Heart right ventricle (tissue), 16 donors: ENCODE measurements around the gene CCT7. TPM values are rescaled to one million over a fixed set of nuclear protein-coding genes. Genes with fewer than 3 reads are reported as not detected.

Experiments
- ATAC-seq, 8 donors: fragments of 200-7000 bp; cut with Tn5 transposase; one replicate each; pipeline ENCODE4 v1.9.1; 2020; ENCODE audit warnings: mild to moderate bottlenecking in 8 of 8, moderate library complexity in 8 of 8, moderate number of reproducible peaks in 1 of 8
- DNase-seq, 2 donors: peaks; one replicate each; pipeline ENCODE4 v3.0.0-alpha.2; 2020
- H3K27ac ChIP-seq, 10 donors: fragments of 200-600 bp; sonication (generic) in 2 of 10; one replicate each; pipeline versions ENCODE4 v1.5.0 to v1.8.0; 2020 to 2022; ENCODE audit warnings: mild to moderate bottlenecking in 3 of 10
- H3K27me3 ChIP-seq, 7 donors: fragments of 200-600 bp; one replicate each; pipeline ENCODE4 v1.8.0; 2021 to 2022; ENCODE audit warnings: mild to moderate bottlenecking in 2 of 7
- H3K36me3 ChIP-seq, 9 donors: fragments of 200-600 bp; sonication (generic) in 1 of 9; one replicate each; pipeline versions ENCODE4 v1.5.0 to v1.8.0; 2020 to 2022; ENCODE audit warnings: mild to moderate bottlenecking in 2 of 9
- H3K4me1 ChIP-seq, 9 donors: fragments of 200-600 bp; sonication (generic) in 1 of 9; one replicate each; pipeline versions ENCODE4 v1.5.0 to v1.8.0; 2020 to 2022; ENCODE audit warnings: mild to moderate bottlenecking in 4 of 9
- H3K4me3 ChIP-seq, 10 donors: fragments of 200-600 bp; sonication (generic) in 2 of 10; one replicate each; pipeline versions ENCODE4 v1.5.0 to v1.8.0; 2020 to 2022; ENCODE audit warnings: mild to moderate bottlenecking in 7 of 10, moderate library complexity in 2 of 10
- H3K9me3 ChIP-seq, 11 donors: fragments of 200-600 bp in 10 of 11; sonication (generic) in 2 of 11; one replicate each; pipeline versions ENCODE4 v1.5.0 to v1.8.0; 2013 to 2022; ENCODE audit warnings: mild to moderate bottlenecking in 2 of 11, control low read depth in 1 of 11, moderate library complexity in 1 of 11
- WGBS, 2 donors: extraction: QIAGEN DNeasy Blood & Tissue Kit; methylation state at CpG; one replicate each; pipeline ENCODE4 v1.1.7; 2013; ENCODE audit warnings: inconsistent platforms in 1 of 2; 5-methylcytosine and 5-hydroxymethylcytosine counted together
- intact Hi-C, 10 donors: fragments of 100-400 bp; cut with DNase I; formaldehyde crosslinking; loops; one replicate each; pipeline versions ENCODE4 v1.11.1 to v1.14.2; 2022
- polyA plus RNA-seq, 2 donors: library from polyadenylated mRNA; stranded (reverse); fragments of 200-250 nt; gene quantifications; one replicate each; pipeline ENCODE4 v1.2.3, GENCODE V29; 2013
- total RNA-seq, 10 donors: library from RNA; stranded (reverse); fragmentation: NEBNext Ultra II Directional in 3 of 10; extraction: Animal tissue kit (Norgen Biotek cat#: 25700) in 3 of 10; gene quantifications; one replicate each; pipeline versions ENCODE4 v1.2.1 to v1.2.4, GENCODE V29; 2021 to 2023
- TF ChIP-seq, protein P1 (sequence below), 9 donors: fragments of 200-600 bp; sonication (generic) in 2 of 9; IDR thresholded peaks; one replicate each; pipeline versions ENCODE4 v1.5.0 to v1.8.0; 2021 to 2022; ENCODE audit warnings: antibody characterized with exemption in 9 of 9, mild to moderate bottlenecking in 5 of 9, moderate library complexity in 1 of 9
- donor health status: Arrhythmogenic right ventricular cardiomyopathy.
- donor health status: ischemic (EF 13 %, LVEDD 7.1; RV severe dilation, severe dysfunction).
- donor health status: healthy with polysubstance abuse.
- donor health status: DM: no; HTN: yes; CAD: no.
- donor health status: DM: no; HTN: no; CAD: no.
- donor health status: ischemic (EF 25% LVEDD 6.9; RV normal size, moderate dysfunction).
- donor health status: ischemic (EF 25% LVEDD 5.7; RV mildly dilated, moderate dysfunction).
- donor health status: healthy.
- donor health status: DM: yes; HTN: yes; CAD: no.
- donor health status: Ischemic cardiomyopathy.
- donor health status: ischemic (EF 35%, LVEDD 5.7; RV mildly dilated, moderate dysfunction).
- donor health status: nonischemic (EF 11% LVEDD 7.7; RV severe dilation, severe dysfunction).
- donor health status: DM: yes; HTN: yes; CAD: no.
- donor health status: PGD.
- donor health status: ischemic (EF 29% LVEDD 5.4; RV normal size, mild dysfunction).
- donor health status: nonischemic (EF 23%, LVEDD 6.1; RV moderate dilation, normal function).

The CCT7 gene
- total and polyA plus RNA-seq, 12 donors, result 162 to 332 (median 180) TPM

- H3K36me3 ChIP-seq, result peaks cover 5 to 64% (median 50%) of the 10 kb centered on the region in 9 donors
- H3K27ac ChIP-seq, result no peak overlapping the region
- H3K27me3 ChIP-seq, result no peaks in the 10 kb centered on the region
- H3K4me1 ChIP-seq, result peaks cover 0 to 5% (median 0%) of the 10 kb centered on the region in 9 donors
- ATAC-seq, result no peak
- no peak for DNase-seq
- 90 to 98% methylated on average over 3 of the region's 3 CpGs for WGBS, 2 donors
- H3K9me3 ChIP-seq, result no peaks in the 10 kb centered on the region
- no peak overlapping the region for H3K4me3 ChIP-seq
- intact Hi-C loops, result no loop called here
- TF ChIP-seq, protein P1, sequence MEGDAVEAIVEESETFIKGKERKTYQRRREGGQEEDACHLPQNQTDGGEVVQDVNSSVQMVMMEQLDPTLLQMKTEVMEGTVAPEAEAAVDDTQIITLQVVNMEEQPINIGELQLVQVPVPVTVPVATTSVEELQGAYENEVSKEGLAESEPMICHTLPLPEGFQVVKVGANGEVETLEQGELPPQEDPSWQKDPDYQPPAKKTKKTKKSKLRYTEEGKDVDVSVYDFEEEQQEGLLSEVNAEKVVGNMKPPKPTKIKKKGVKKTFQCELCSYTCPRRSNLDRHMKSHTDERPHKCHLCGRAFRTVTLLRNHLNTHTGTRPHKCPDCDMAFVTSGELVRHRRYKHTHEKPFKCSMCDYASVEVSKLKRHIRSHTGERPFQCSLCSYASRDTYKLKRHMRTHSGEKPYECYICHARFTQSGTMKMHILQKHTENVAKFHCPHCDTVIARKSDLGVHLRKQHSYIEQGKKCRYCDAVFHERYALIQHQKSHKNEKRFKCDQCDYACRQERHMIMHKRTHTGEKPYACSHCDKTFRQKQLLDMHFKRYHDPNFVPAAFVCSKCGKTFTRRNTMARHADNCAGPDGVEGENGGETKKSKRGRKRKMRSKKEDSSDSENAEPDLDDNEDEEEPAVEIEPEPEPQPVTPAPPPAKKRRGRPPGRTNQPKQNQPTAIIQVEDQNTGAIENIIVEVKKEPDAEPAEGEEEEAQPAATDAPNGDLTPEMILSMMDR (IDR thresholded peaks at IDR 0.05), result no peak
Measured at GRCh38 chr2:73253901-73254300, 19.8 kb downstream of the CCT7 start.

DNA sequence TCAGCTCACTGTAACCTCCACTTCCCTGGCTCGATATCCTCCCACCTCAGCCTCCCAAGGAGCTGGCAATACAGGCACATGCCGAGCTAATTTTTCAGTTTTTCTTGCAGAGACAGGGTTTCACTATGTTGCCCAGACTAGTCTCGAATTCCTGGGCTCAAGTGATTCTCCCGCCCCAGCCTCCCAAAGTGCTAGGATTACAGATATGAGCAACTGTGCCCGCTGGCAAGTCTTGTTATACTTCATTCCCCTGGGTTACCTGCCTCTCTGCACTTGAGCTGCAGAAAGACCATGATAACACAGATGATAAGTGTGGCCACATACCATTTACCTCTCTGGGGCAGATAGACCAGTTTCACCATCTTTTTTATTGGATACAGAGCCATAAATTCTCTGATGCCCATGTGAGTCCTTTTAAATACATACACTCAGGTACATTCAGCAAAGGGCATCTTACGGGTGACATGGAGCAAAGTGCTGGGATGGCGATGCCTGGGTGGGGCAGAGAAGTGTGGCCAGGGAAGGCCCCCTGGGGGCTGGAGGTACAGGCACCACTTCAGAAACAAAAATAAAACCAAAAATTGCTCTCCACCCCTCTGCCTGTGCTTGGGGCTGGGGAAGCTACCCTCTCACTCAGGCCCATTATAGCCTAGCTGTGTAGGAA is 20.4 kb downstream of the CCT7 start:
- ATAC-seq, result no peak
- intact Hi-C loops, result no loop called here
- DNase-seq, result no peak
- Histone ChIP-seq H3K4me3 (no peak overlapping the region), H3K9me3 (no peaks in the 10 kb centered on the region), H3K27me3 (no peaks in the 10 kb centered on the region), H3K36me3 (peaks cover 5 to 58% (median 44%) of the 10 kb centered on the region in 9 donors), H3K4me1 (peaks cover 0 to 5% (median 0%) of the 10 kb centered on the region in 9 donors), H3K27ac (no peak overlapping the region)
- TF ChIP-seq, protein P1 (IDR thresholded peaks at IDR 0.05), result no peak
- WGBS, 2 donors, result 92 to 94% methylated on average over 7 of the region's 7 CpGs

DNA sequence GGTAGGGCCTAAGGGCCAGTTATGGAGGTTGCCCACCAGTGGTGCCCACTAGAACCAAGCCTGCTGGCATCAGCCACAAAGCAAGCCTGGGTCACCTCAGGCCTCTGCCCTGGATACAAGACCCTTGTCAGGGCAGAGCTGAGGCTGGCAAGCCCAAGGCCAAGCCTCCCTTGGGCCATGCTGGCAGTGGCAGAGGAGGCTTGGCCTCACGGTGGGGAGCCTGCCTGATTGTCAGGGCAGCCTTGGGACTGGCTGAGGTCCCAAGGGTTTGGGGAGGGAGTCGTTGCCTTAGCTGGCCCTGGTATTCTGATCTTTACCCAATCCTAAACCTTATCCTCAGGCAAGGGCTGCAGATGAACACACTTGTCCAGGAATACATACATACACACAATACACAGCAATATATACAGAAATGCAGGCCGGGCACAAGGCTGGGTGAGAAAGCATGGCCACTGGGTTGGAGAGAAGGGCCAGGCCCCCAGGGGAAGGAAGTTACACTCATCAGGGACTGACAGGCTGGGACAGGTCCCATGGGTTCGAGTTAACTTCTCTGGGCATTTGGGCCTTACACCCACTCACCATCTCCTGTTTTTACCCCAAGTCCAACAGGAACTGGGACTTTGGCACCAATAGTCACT is 21.0 kb downstream of the CCT7 start:
- Histone ChIP-seq H3K4me1 (peaks cover 0 to 5% (median 0%) of the 10 kb centered on the region in 9 donors), H3K27me3 (no peaks in the 10 kb centered on the region), H3K9me3 (no peaks in the 10 kb centered on the region), H3K36me3 (peaks cover 5 to 52% (median 39%) of the 10 kb centered on the region in 9 donors), H3K27ac (no peak overlapping the region), H3K4me3 (no peak overlapping the region)
- ATAC-seq, result peak in 1 of 8 donors; percentile 3
- intact Hi-C loops, result no loop called here
- TF ChIP-seq, protein P1 (IDR thresholded peaks at IDR 0.05), result no peak
- 64 to 67% methylated on average over 4 of the region's 4 CpGs for WGBS, 2 donors
- DNase-seq, result no peak

GRCh38 chr2:73255907-73256617 is 22.0 kb downstream of the CCT7 start:
- WGBS, 2 donors, result 77 to 78% methylated on average over 5 of the region's 5 CpGs
- H3K4me1 ChIP-seq, result peaks cover 0 to 5% (median 0%) of the 10 kb centered on the region in 9 donors
- ATAC-seq (no peak), DNase-seq (no peak)
- H3K36me3 ChIP-seq, result peaks cover 5 to 42% (median 29%) of the 10 kb centered on the region in 9 donors
- no peaks in the 10 kb centered on the region for H3K9me3 ChIP-seq
- no peak overlapping the region for H3K27ac ChIP-seq
- intact Hi-C loops, result no loop called here
- TF ChIP-seq, protein P1 (IDR thresholded peaks at IDR 0.05), result no peak
- peaks cover 0 to 4% (median 0%) of the 10 kb centered on the region in 7 donors for H3K27me3 ChIP-seq
- no peak overlapping the region for H3K4me3 ChIP-seq
